ENCODE measurements around the gene PTPRQ.
"Not testable (repeated sequence)": the region's sequence is repeated elsewhere in the genome, so short reads cannot be mapped to it uniquely, and the experiment has no call there.

The PTPRQ gene

GRCh38 chr12:80636832-80637231 is 192.8 kb downstream of the PTPRQ start:
- no peak for DNase-seq (ENCODE audit: low read depth)

- DNase-seq (ENCODE audit: low read depth) = no peak
Observed at GRCh38 chr12:80641936-80642335, 197.9 kb downstream of the PTPRQ start.

GRCh38 chr12:80643961-80644360 is 199.9 kb downstream of the PTPRQ start:
- no peak for DNase-seq (ENCODE audit: low read depth)

GRCh38 chr12:80648881-80649280 is 204.8 kb downstream of the PTPRQ start:
- DNase-seq (ENCODE audit: low read depth) = no peak

- DNase-seq (ENCODE audit: low read depth) = no peak
Observed at GRCh38 chr12:80655751-80656150, 211.7 kb downstream of the PTPRQ start.

- no peak for DNase-seq (ENCODE audit: low read depth)
Observed at GRCh38 chr12:80659512-80660063, 215.6 kb downstream of the PTPRQ start.

- no peak for DNase-seq (ENCODE audit: low read depth)
Observed at GRCh38 chr12:80662586-80662985, 218.6 kb downstream of the PTPRQ start.

- no peak for DNase-seq (ENCODE audit: low read depth)
Observed at GRCh38 chr12:80670214-80670613, 226.2 kb downstream of the PTPRQ start.

GRCh38 chr12:80676042-80676636 is 232.1 kb downstream of the PTPRQ start:
- DNase-seq (ENCODE audit: low read depth) = not testable (repeated sequence)

GRCh38 chr12:80676856-80677255 is 232.8 kb downstream of the PTPRQ start:
- DNase-seq (ENCODE audit: low read depth) = no peak

GRCh38 chr12:80677994-80678393 is 234.0 kb downstream of the PTPRQ start:
- DNase-seq (ENCODE audit: low read depth) = no peak

GRCh38 chr12:80679346-80680131 is 235.5 kb downstream of the PTPRQ start:
- no peak for DNase-seq (ENCODE audit: low read depth)

GRCh38 chr12:80681287-80681686 is 237.3 kb downstream of the PTPRQ start:
- DNase-seq (ENCODE audit: low read depth) = no peak

GRCh38 chr12:80681786-80682185 is 237.8 kb downstream of the PTPRQ start:
- DNase-seq (ENCODE audit: low read depth) = no peak

- DNase-seq (ENCODE audit: low read depth) = no peak
Observed at GRCh38 chr12:80684077-80684495, 240.1 kb downstream of the PTPRQ start.

GRCh38 chr12:80690090-80690489 is 246.1 kb downstream of the PTPRQ start:
- no peak for DNase-seq (ENCODE audit: low read depth)

GRCh38 chr12:80690513-80690912 is 246.5 kb downstream of the PTPRQ start:
- no peak for DNase-seq (ENCODE audit: low read depth)

- no peak for DNase-seq (ENCODE audit: low read depth)
Observed at GRCh38 chr12:80692114-80692513, 248.1 kb downstream of the PTPRQ start.

GRCh38 chr12:80697270-80697887 is 253.3 kb downstream of the PTPRQ start:
- no peak for DNase-seq (ENCODE audit: low read depth)

GRCh38 chr12:80698256-80698655 is 254.2 kb downstream of the PTPRQ start:
- no peak for DNase-seq (ENCODE audit: low read depth)

- DNase-seq (ENCODE audit: low read depth) = no peak
Observed at GRCh38 chr12:80698847-80699542, 255.0 kb downstream of the PTPRQ start.

GRCh38 chr12:80700327-80700726 is 256.3 kb downstream of the PTPRQ start:
- no peak for DNase-seq (ENCODE audit: low read depth)

Data from activated T-cell treated with anti-CD3 and anti-CD28 coated beads for 24 hours (primary cell).